Body of pancreas (tissue), 4 donors: ENCODE measurements around the gene RPS6KA3. TPM values are rescaled to one million over a fixed set of nuclear protein-coding genes. Genes with fewer than 3 reads are reported as not detected.

Source experiments
- ATAC-seq: fragments of 150-250 bp; one replicate; pipeline ENCODE4 v1.9.1; 2016
- DNase-seq, 4 donors: peaks; one replicate each; pipeline ENCODE4 v3.0.0-alpha.2; 2019
- H3K27ac ChIP-seq, 4 donors: fragments of 200-600 bp; sonication (generic); 1 replicate in 3 of 4; 2 replicates in 1 of 4; pipeline versions ENCODE4 v1.5.1 to v1.6.1; 2016 to 2019; ENCODE audit warnings: mild to moderate bottlenecking in 1 of 4, mixed read lengths in 1 of 4, moderate library complexity in 1 of 4
- H3K27me3 ChIP-seq, 2 donors: fragments of 200-600 bp; sonication (generic); one replicate each; pipeline ENCODE4 v1.6.0; 2016; ENCODE audit warnings: mild to moderate bottlenecking in 1 of 2
- H3K36me3 ChIP-seq, 2 donors: fragments of 200-600 bp; sonication (generic); replicated peaks in 1 of 2; 2 replicates each; pipeline ENCODE4 v1.5.1; 2016; ENCODE audit warnings: low read depth in 2 of 2; ENCODE audit not compliant: insufficient read depth in 1 of 2
- H3K4me1 ChIP-seq: fragments of 200-600 bp; sonication (generic); one replicate; pipeline ENCODE4 v1.6.0; 2016
- H3K4me3 ChIP-seq, 2 donors: fragments of 200-600 bp; sonication (generic); 1 replicate in 1 of 2; 2 replicates in 1 of 2; pipeline ENCODE4 v1.5.1; 2016 to 2019
- H3K9me3 ChIP-seq, 3 donors: fragments of 200-600 bp; sonication (generic); 1 replicate in 2 of 3; 2 replicates in 1 of 3; pipeline ENCODE4 v1.5.1; 2016
- CTCF ChIP-seq, 7 experiments: fragments of 450-650 bp in 4 of 7; fragments of 200-600 bp in 3 of 7; sonication (generic) in 3 of 7; IDR thresholded peaks; one replicate each; pipeline ENCODE4 v1.5.1; 2016 to 2019; ENCODE audit warnings: antibody characterized with exemption in 7 of 7
- POLR2A ChIP-seq, 3 donors: fragments of 450-650 bp; IDR thresholded peaks; one replicate each; pipeline ENCODE4 v1.6.1; 2016; ENCODE audit warnings: antibody characterized with exemption in 3 of 3, mild to moderate bottlenecking in 2 of 3
- WGBS, 2 donors: methylation state at CpG; one replicate each; pipeline ENCODE4 v1.1.5; 2017; 5-methylcytosine and 5-hydroxymethylcytosine counted together
- intact Hi-C: fragments of 100-400 bp; cut with DNase I; formaldehyde crosslinking; loops from one replicate; pipeline ENCODE4 v1.15.1; 2023
- total RNA-seq, 2 donors: library from RNA; depleted of rRNA; stranded (reverse); fragments of >200 nt; gene quantifications; one replicate each; pipeline ENCODE4 v1.1.0, GENCODE V29; 2016

The RPS6KA3 gene
- total RNA-seq, 2 donors from 2014 or later = 16.2 to 27.5 TPM

GRCh38 chrX:20267931-20268701, 1.4 kb upstream of the RPS6KA3 start:
- H3K27me3 ChIP-seq = no peaks in the 10 kb centered on the region
- no peaks in the 10 kb centered on the region for H3K36me3 ChIP-seq
- peaks cover 6% of the 10 kb centered on the region for H3K4me1 ChIP-seq
- DNase-seq (peak; percentile 55 to 70 (median 62)), ATAC-seq (peak; percentile 43)
- peak overlapping the region in 1 of 2 donors; percentile 17 for H3K4me3 ChIP-seq
- WGBS, 2 donors = 15 to 16% methylated on average over 17 to 42 of the region's 54 CpGs
- peak in 2 of 3 donors; percentile 11 to 23 for TF ChIP-seq POLR2A (IDR thresholded peaks at IDR 0.05)
- no peak for TF ChIP-seq CTCF (IDR thresholded peaks at IDR 0.05)
- no peaks in the 10 kb centered on the region for H3K9me3 ChIP-seq
- intact Hi-C loops = no loop called here
- H3K27ac ChIP-seq = peak overlapping the region; percentile 71 to 87 (median 76)

GRCh38 chrX:20267607-20267930, 860 bp upstream of the RPS6KA3 start:
- 0 to 1% methylated on average over 13 to 14 of the region's 14 CpGs for WGBS, 2 donors

GRCh38 chrX:20265726-20266681, 705 bp downstream of the RPS6KA3 start:
- DNase-seq (peak; percentile 15 to 41 (median 36)), ATAC-seq (peak; percentile 30)
- WGBS, 2 donors = 1% methylated on average over 55 of the region's 75 CpGs; no CpG with 5 or more reads in 1 of the 2 donors
- intact Hi-C loops = no loop called here
- no peaks in the 10 kb centered on the region for H3K27me3 ChIP-seq
- H3K9me3 ChIP-seq = no peaks in the 10 kb centered on the region
- TF ChIP-seq CTCF (IDR thresholded peaks at IDR 0.05) (no peak), POLR2A (IDR thresholded peaks at IDR 0.05) (no peak)
- peak overlapping the region; percentile 71 to 87 (median 76) for H3K27ac ChIP-seq
- no peaks in the 10 kb centered on the region for H3K36me3 ChIP-seq
- H3K4me1 ChIP-seq = peaks cover 13% of the 10 kb centered on the region
- H3K4me3 ChIP-seq = peak overlapping the region; percentile 48 to 59

More at GRCh38 chrX:20267607-20267930, 860 bp upstream of the RPS6KA3 start:
- Histone ChIP-seq H3K4me1 (peaks cover 7% of the 10 kb centered on the region), H3K4me3 (peak overlapping the region in 1 of 2 donors; percentile 17), H3K27ac (peak overlapping the region; percentile 71 to 87 (median 76)), H3K36me3 (no peaks in the 10 kb centered on the region), H3K9me3 (no peaks in the 10 kb centered on the region), H3K27me3 (no peaks in the 10 kb centered on the region)
- intact Hi-C loops = no loop called here
- DNase-seq = no peak
- TF ChIP-seq POLR2A (IDR thresholded peaks at IDR 0.05) = no peak
- TF ChIP-seq CTCF (IDR thresholded peaks at IDR 0.05) = no peak
- ATAC-seq = no peak

- DNase-seq (peak; percentile 38 to 69 (median 58)), ATAC-seq (no peak)
- Histone ChIP-seq H3K27ac (peak overlapping the region; percentile 45 to 87 (median 76)), H3K4me3 (peak overlapping the region; percentile 48 to 59), H3K36me3 (no peaks in the 10 kb centered on the region), H3K4me1 (peaks cover 17% of the 10 kb centered on the region), H3K27me3 (no peaks in the 10 kb centered on the region), H3K9me3 (no peaks in the 10 kb centered on the region)
- TF ChIP-seq POLR2A (IDR thresholded peaks at IDR 0.05) (peak; percentile 27 to 71 (median 70)), CTCF (IDR thresholded peaks at IDR 0.05) (no peak)
- intact Hi-C loops = no loop called here
- WGBS, 2 donors = 0 to 1% methylated on average over 19 to 23 of the region's 26 CpGs
Measured at GRCh38 chrX:20265221-20265725, 1.4 kb downstream of the RPS6KA3 start.
